Measurements from ENCODE around the gene HOXD9.

The HOXD9 gene

GRCh38 chr2:176082525-176082823 lies 40.0 kb upstream of the HOXD9 start:
- TF ChIP-seq, protein P1, sequence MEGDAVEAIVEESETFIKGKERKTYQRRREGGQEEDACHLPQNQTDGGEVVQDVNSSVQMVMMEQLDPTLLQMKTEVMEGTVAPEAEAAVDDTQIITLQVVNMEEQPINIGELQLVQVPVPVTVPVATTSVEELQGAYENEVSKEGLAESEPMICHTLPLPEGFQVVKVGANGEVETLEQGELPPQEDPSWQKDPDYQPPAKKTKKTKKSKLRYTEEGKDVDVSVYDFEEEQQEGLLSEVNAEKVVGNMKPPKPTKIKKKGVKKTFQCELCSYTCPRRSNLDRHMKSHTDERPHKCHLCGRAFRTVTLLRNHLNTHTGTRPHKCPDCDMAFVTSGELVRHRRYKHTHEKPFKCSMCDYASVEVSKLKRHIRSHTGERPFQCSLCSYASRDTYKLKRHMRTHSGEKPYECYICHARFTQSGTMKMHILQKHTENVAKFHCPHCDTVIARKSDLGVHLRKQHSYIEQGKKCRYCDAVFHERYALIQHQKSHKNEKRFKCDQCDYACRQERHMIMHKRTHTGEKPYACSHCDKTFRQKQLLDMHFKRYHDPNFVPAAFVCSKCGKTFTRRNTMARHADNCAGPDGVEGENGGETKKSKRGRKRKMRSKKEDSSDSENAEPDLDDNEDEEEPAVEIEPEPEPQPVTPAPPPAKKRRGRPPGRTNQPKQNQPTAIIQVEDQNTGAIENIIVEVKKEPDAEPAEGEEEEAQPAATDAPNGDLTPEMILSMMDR (IDR thresholded peaks at IDR 0.05; ENCODE audit: control insufficient read depth, extremely low read depth, insufficient read depth) = no peak
- DNase-seq (ENCODE audit: low read depth) = no peak
- no peak overlapping the region for H3K4me3 ChIP-seq (ENCODE audit: low read depth, low read length)

DNA sequence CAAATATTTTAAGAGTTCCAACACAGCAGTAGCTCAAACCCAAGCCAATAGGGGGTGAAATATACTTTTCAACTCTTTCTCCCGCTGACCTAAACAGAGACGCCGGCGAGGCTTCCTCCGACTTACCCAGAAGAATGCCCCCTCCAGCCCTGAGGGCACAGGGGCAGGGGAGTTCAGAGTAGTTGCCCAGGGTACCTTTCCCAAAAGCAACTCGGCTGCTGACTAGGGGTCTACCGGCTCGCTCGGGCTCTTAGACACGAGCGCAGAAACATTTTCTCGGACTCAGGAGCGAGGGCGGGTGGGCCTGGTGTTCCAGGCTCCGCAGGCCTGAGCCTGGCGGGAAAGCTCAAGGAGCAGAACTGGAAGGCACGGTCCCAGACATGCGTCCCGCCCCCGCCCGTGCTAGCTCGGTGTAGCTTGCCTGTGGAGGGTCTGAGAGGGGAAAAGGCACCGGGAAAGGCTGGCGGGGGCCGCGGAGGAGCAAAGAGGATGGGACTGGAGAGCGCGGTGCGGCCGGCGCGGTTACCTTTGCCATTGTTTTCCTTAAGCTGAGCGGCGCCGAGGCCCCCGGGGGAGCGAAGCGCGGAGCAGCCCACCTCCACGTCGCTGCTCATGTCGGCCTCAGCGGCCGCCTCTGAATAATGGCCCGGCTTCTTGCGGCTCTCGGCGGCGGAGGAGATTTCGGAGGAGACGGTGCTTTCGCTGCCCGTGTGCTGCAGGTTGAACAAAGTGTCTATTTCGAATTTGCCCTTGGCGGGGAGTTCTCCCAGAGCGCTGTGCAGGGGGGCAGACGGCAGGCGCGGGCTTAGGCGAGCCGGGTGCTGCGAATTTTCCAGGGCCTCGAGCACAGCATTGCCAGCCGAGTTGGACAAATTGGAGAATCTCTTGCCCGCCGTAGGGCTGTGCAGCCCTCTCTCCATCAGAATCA lies 39.4 kb upstream of the HOXD9 start:
- H3K4me3 ChIP-seq (ENCODE audit: low read depth, low read length) = no peak overlapping the region

DNA sequence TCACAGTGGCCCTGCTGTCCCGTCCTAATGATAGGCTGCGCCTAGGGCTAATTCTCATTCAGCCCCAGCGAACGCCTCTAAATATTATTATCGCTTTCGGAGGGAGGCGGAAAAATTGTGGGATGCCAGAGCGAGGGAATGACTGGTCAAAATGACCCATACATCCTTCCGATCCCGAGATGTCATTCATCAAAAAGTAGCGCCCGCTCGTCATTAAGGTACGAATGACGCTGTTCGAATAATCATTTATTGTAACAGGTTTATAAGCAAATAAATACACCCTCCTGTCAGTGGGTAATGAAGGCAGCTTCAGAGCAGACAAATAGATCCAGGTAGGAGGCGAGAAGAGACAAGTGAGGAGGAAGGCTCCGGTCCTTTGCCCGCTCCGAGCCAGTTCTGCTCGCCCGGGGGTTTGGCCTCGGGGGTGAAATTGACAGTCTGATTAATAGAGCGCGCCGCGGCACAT lies 38.7 kb upstream of the HOXD9 start, which contains the start of gene EVX2:
EVX2 (minus strand) TSS at position 167 of the 466 bp plus-strand sequence. CDS start 186 bp downstream, outside the sequence.
- DNase-seq (ENCODE audit: low read depth) = no peak
- no peak within 1 kb of the TSS for H3K4me3 ChIP-seq (ENCODE audit: low read depth, low read length)
- TF ChIP-seq, protein P1 (IDR thresholded peaks at IDR 0.05; ENCODE audit: control insufficient read depth, extremely low read depth, insufficient read depth) = no peak

More for the DNA sequence above, 39.4 kb upstream of the HOXD9 start:
- TF ChIP-seq, protein P1 (IDR thresholded peaks at IDR 0.05; ENCODE audit: control insufficient read depth, extremely low read depth, insufficient read depth) = no peak
- no peak for DNase-seq (ENCODE audit: low read depth)

- DNase-seq (ENCODE audit: low read depth) = no peak
- no peak overlapping the region for H3K4me3 ChIP-seq (ENCODE audit: low read depth, low read length)
- TF ChIP-seq, protein P1 (IDR thresholded peaks at IDR 0.05; ENCODE audit: control insufficient read depth, extremely low read depth, insufficient read depth) = no peak
These were observed 37.9 kb upstream of the HOXD9 start for GRCh38 chr2:176084611-176085119.

DNA sequence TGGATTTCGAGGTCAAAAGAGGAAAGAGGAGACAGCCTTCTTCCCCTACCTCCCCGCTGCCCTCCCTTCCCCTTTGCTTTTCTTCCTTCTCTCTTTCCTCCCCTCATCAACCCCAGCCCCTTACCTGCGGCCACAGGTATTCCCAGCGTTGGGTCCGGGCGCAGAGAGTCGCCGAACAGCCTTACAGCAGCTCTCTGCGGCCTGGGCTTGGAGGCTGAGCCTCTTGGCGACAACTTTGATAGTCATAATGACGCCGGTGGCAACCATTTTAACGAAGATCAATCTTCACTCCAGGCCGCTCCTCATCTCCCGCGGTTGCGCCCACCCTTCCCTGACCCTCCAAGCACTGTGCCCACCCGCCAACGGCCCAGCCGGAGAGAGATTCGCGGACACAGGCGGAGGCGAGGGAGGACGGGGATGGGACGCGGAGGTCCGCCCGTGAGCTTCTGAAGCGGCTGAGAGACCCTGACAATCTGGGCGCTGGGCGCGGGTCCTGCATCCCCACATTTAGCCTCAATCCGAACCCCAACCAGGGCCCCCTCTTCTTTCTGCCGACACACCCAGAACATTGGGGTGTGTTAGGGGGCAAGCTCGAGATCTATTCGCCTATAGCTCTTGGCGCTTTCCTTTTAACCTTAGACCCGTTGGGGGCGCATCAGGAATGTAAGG lies 37.3 kb upstream of the HOXD9 start:
- TF ChIP-seq, protein P1 (IDR thresholded peaks at IDR 0.05; ENCODE audit: control insufficient read depth, extremely low read depth, insufficient read depth) = no peak
- no peak for DNase-seq (ENCODE audit: low read depth)
- no peak overlapping the region for H3K4me3 ChIP-seq (ENCODE audit: low read depth, low read length)

GRCh38 chr2:176085861-176086771 lies 36.4 kb upstream of the HOXD9 start:
- DNase-seq (ENCODE audit: low read depth) = no peak
- H3K4me3 ChIP-seq (ENCODE audit: low read depth, low read length) = no peak overlapping the region
- TF ChIP-seq, protein P1 (IDR thresholded peaks at IDR 0.05; ENCODE audit: control insufficient read depth, extremely low read depth, insufficient read depth) = peak; percentile 75
